ENCODE results near the gene SCML1.
"Not testable (repeated sequence)": the region's sequence is repeated elsewhere in the genome, so short reads cannot be mapped to it uniquely, and the experiment has no call there.

Gene SCML1

DNA sequence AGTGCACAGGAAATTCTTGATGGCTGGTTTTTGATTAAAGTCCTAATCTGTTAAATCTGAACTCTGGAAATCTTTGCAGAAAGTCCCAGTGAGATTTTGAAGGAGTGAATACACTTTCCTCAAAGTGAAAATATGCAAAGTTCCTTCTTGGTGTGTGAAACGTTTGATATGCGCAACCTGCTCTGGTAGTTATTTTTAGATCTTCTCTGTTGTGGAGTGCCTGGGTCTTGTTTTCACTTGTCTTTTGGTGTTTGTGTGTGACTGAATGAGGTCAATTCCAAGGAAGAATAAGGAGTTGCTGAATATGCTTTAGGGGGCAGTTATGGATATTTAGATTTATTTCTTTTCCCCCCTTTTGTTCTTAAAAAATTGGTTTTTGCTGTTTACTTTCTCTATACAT is 41.7 kb downstream of the SCML1 start:
- TF ChIP-seq GABPA (IDR thresholded peaks at IDR 0.05; ENCODE audit: low read depth) = no peak
- no peak for TF ChIP-seq CTCF (IDR thresholded peaks at IDR 0.05; ENCODE audit: insufficient read depth, low read length)
- no peak for TF ChIP-seq POLR2AphosphoS5 (IDR thresholded peaks at IDR 0.05; ENCODE audit: low read depth)
- TF ChIP-seq SPI1 (IDR thresholded peaks at IDR 0.05; ENCODE audit: borderline replicate concordance, low read depth) = no peak
- TF ChIP-seq, protein P1, sequence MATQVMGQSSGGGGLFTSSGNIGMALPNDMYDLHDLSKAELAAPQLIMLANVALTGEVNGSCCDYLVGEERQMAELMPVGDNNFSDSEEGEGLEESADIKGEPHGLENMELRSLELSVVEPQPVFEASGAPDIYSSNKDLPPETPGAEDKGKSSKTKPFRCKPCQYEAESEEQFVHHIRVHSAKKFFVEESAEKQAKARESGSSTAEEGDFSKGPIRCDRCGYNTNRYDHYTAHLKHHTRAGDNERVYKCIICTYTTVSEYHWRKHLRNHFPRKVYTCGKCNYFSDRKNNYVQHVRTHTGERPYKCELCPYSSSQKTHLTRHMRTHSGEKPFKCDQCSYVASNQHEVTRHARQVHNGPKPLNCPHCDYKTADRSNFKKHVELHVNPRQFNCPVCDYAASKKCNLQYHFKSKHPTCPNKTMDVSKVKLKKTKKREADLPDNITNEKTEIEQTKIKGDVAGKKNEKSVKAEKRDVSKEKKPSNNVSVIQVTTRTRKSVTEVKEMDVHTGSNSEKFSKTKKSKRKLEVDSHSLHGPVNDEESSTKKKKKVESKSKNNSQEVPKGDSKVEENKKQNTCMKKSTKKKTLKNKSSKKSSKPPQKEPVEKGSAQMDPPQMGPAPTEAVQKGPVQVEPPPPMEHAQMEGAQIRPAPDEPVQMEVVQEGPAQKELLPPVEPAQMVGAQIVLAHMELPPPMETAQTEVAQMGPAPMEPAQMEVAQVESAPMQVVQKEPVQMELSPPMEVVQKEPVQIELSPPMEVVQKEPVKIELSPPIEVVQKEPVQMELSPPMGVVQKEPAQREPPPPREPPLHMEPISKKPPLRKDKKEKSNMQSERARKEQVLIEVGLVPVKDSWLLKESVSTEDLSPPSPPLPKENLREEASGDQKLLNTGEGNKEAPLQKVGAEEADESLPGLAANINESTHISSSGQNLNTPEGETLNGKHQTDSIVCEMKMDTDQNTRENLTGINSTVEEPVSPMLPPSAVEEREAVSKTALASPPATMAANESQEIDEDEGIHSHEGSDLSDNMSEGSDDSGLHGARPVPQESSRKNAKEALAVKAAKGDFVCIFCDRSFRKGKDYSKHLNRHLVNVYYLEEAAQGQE (IDR thresholded peaks at IDR 0.05; ENCODE audit: insufficient replicate concordance, low read depth) = no peak
- Histone ChIP-seq H3K4me3 (replicated peaks; ENCODE audit: insufficient read depth, low read length) (no peak overlapping the region), H3K27ac (replicated peaks) (no peak overlapping the region), H3K27me3 (ENCODE audit: insufficient read depth, poor library complexity, severe bottlenecking) (no peaks in the 10 kb centered on the region)
- no peak for DNase-seq (ENCODE audit: low read depth in 1 of 2, low spot score in 1 of 2)

DNA sequence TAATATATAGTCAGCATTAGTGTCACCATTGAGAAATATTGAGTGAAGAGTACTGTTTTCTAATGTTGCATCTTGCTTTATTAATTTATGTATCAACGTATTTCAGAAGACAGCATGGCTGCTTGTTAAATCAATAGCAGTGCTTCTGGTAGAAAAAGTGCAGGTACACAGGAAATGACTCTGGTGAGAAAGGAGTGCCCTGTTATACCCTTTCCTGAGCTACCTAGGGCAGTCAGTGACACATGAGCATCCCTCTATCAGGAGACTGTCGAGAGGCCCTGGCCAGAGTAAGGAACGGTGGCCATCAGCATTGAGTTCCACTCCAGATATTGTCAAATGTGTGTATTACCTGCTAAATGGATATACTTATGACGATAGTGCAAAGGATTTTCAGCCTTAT is 42.1 kb downstream of the SCML1 start:
- no peaks in the 10 kb centered on the region for H3K27me3 ChIP-seq (ENCODE audit: insufficient read depth, poor library complexity, severe bottlenecking)
- H3K27ac ChIP-seq (replicated peaks) = no peak overlapping the region
- DNase-seq (ENCODE audit: low read depth in 1 of 2, low spot score in 1 of 2) = no peak
- no peak overlapping the region for H3K4me3 ChIP-seq (replicated peaks; ENCODE audit: insufficient read depth, low read length)
- TF ChIP-seq SPI1 (IDR thresholded peaks at IDR 0.05; ENCODE audit: borderline replicate concordance, low read depth) (no peak), GABPA (IDR thresholded peaks at IDR 0.05; ENCODE audit: low read depth) (no peak), CTCF (IDR thresholded peaks at IDR 0.05; ENCODE audit: insufficient read depth, low read length) (no peak), POLR2AphosphoS5 (IDR thresholded peaks at IDR 0.05; ENCODE audit: low read depth) (no peak)
- TF ChIP-seq, protein P1 (IDR thresholded peaks at IDR 0.05; ENCODE audit: insufficient replicate concordance, low read depth) = no peak

DNA sequence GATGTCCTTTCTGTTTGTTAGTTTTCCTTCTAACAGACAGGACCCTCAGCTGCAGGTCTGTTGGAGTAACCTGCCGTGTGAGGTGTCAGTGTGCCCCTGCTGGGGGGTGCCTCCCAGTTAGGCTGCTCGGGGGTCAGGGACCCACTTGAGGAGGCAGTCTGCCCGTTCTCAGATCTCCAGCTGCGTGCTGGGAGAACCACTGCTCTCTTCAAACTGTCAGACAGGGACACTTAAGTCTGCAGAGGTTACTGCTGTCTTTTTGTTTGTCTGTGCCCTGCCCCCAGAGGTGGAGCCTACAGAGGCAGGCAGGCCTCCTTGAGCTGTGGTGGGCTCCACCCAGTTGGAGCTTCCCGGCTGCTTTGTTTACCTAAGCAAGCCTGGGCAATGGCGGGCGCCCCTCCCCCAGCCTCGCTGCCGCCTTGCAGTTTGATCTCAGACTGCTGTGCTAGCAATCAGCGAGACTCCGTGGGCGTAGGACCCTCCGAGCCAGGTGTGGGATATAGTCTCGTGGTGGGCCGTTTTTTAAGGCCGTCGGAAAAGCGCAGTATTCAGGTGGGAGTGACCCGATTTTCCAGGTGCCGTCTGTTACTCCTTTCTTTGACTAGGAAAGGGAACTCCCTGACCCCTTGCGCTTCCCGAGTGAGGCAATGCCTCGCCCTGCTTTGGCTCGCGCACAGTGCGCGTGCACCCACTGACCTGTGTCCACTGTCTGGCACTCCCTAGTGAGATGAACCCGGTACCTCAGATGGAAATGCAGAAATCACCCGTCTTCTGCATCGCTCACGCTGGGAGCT is 49.5 kb downstream of the SCML1 start:
- not testable (repeated sequence) for H3K27ac ChIP-seq (replicated peaks); DNase-seq (ENCODE audit: low read depth in 1 of 2, low spot score in 1 of 2); H3K4me3 ChIP-seq (replicated peaks; ENCODE audit: insufficient read depth, low read length); H3K27me3 ChIP-seq (ENCODE audit: insufficient read depth, poor library complexity, severe bottlenecking)

DNA sequence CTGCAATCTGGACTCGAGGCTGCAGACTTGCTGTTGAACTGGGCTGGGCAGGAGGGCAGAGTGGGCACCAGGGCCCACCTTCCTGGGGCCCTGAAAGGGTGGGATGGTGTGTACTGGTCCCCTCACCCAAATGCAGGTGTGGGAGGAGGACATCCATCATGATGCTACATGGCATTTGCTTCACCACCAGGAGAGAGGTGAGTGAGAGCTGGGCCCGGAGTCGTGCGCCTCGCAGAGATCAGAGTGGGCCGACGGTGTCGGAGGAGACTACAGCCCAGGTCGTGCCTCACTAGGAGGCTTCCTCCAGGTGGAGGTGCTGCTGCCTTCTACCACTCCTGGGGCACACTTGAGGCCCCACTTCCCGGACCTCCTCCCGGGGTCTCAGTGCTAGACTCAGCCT is 50.3 kb downstream of the SCML1 start:
- no peak overlapping the region for H3K4me3 ChIP-seq (replicated peaks; ENCODE audit: insufficient read depth, low read length)
- no peak for DNase-seq (ENCODE audit: low read depth in 1 of 2, low spot score in 1 of 2)
- H3K27ac ChIP-seq (replicated peaks) = no peak overlapping the region
- no peaks in the 10 kb centered on the region for H3K27me3 ChIP-seq (ENCODE audit: insufficient read depth, poor library complexity, severe bottlenecking)
- TF ChIP-seq SPI1 (IDR thresholded peaks at IDR 0.05; ENCODE audit: borderline replicate concordance, low read depth) (no peak), POLR2AphosphoS5 (IDR thresholded peaks at IDR 0.05; ENCODE audit: low read depth) (no peak), GABPA (IDR thresholded peaks at IDR 0.05; ENCODE audit: low read depth) (no peak), CTCF (IDR thresholded peaks at IDR 0.05; ENCODE audit: insufficient read depth, low read length) (no peak)
- TF ChIP-seq, protein P1 (IDR thresholded peaks at IDR 0.05; ENCODE audit: insufficient replicate concordance, low read depth) = no peak

All from HL-60 (cell line).